SK-N-SH treated with all-trans-retinoic acid at 6 μM for 48 hours (cell line): Measurements from ENCODE around the gene EEFSEC.

Source experiments
- ARNTL ChIP-seq: fragments of 450-650 bp; formaldehyde crosslinking; IDR thresholded peaks from 2 replicates; pipeline ENCODE4 v1.5.0; 2020; ENCODE audit warnings: low read depth, mild to moderate bottlenecking, moderate library complexity, borderline replicate concordance
- ESRRG ChIP-seq: fragments of 250-450 bp; sonication (Bioruptor Pico); IDR thresholded peaks from 2 replicates; pipeline ENCODE4 v1.6.1; 2021; ENCODE audit warnings: mild to moderate bottlenecking
- ISL1 ChIP-seq: fragments of 250-450 bp; sonication (Bioruptor Pico); IDR thresholded peaks from 2 replicates; pipeline ENCODE4 v2.1.2; 2022; ENCODE audit warnings: mild to moderate bottlenecking, moderate library complexity
- OSR1 ChIP-seq: fragments of 250-450 bp; sonication (Bioruptor Pico); IDR thresholded peaks from 2 replicates; pipeline ENCODE4 v1.8.0; 2022; ENCODE audit warnings: moderate library complexity, mild to moderate bottlenecking, inconsistent platforms
- SNAI2 ChIP-seq: fragments of 250-450 bp; sonication (Bioruptor Pico); IDR thresholded peaks from 2 replicates; pipeline ENCODE4 v1.5.0; 2020; ENCODE audit warnings: mild to moderate bottlenecking, moderate library complexity
- TOX ChIP-seq: fragments of 250-450 bp; sonication (Bioruptor Pico); IDR thresholded peaks from 2 replicates; pipeline ENCODE4 v1.8.0; 2021; ENCODE audit warnings: mild to moderate bottlenecking, moderate library complexity, borderline replicate concordance
- ZFP3 ChIP-seq: fragments of 250-450 bp; sonication (Bioruptor Pico); IDR thresholded peaks from 2 replicates; pipeline ENCODE4 v1.5.0; 2020; ENCODE audit warnings: mild to moderate bottlenecking, moderate library complexity
- TF ChIP-seq, protein P1 (sequence below): fragments of 250-450 bp; sonication (Bioruptor Pico); IDR thresholded peaks from 2 replicates; pipeline ENCODE4 v1.5.1; 2021; ENCODE audit warnings: mild to moderate bottlenecking, moderate library complexity

DNA sequence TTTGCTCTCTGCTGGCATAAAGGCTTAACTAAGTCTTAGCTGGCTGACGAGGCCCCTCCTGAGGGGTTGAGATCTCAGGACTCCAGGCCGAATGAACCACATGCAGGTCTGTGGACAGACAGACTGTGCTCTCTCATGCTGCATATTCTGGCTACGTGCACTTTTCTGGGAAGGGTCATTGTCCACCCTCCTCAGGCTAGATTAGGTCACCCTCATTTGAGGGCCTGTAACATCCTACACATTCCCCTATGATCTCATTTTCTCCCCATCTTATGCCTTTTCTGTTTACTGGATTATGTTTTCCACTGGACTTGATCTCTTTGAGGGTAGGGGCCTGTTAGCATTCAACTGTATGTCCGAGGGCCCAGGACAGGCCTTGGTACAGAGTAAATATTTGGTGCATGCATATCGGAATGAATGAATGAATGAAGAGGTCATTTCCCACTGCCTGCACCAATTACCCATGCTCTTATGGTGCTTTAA, 13.7 kb downstream of the EEFSEC start:
- no peak for TF ChIP-seq OSR1 (CRISPR knock-in tag)
- TF ChIP-seq SNAI2 (CRISPR knock-in tag), result no peak
- TF ChIP-seq, protein P1, sequence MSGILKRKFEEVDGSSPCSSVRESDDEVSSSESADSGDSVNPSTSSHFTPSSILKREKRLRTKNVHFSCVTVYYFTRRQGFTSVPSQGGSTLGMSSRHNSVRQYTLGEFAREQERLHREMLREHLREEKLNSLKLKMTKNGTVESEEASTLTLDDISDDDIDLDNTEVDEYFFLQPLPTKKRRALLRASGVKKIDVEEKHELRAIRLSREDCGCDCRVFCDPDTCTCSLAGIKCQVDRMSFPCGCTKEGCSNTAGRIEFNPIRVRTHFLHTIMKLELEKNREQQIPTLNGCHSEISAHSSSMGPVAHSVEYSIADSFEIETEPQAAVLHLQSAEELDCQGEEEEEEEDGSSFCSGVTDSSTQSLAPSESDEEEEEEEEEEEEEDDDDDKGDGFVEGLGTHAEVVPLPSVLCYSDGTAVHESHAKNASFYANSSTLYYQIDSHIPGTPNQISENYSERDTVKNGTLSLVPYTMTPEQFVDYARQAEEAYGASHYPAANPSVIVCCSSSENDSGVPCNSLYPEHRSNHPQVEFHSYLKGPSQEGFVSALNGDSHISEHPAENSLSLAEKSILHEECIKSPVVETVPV (CRISPR knock-in tag), result no peak
- TF ChIP-seq ESRRG (CRISPR knock-in tag), result no peak
- no peak for TF ChIP-seq TOX
- TF ChIP-seq ARNTL (CRISPR knock-in tag), result no peak
- no peak for TF ChIP-seq ZFP3 (CRISPR knock-in tag)
- TF ChIP-seq ISL1, result no peak
